GM13977 (cell line): ENCODE results near the gene MARK2.

Experiments
- DNase-seq: peaks from one replicate; pipeline ENCODE4 v3.0.0; 2012; ENCODE audit warnings: low spot score
- CTCF ChIP-seq: IDR thresholded peaks from 2 replicates; pipeline ENCODE4 v1.5.1; 2012; ENCODE audit warnings: mild to moderate bottlenecking, control low read depth; ENCODE audit not compliant: insufficient read depth; ENCODE audit errors: extremely low read depth, missing control alignments
- in situ Hi-C: fragments of 300-500 bp; cut with MboI; formaldehyde crosslinking; loops from one replicate; pipeline ENCODE4 v1.12.0; 2022; ENCODE audit warnings: low sequenced_read_pairs, low pct_unique_long_range_greater_than_20kb, mixed read lengths, inconsistent platforms; ENCODE audit not compliant: unreplicated experiment

MARK2 gene

GRCh38 chr11:63908631-63909401 is 69.9 kb downstream of the MARK2 start:
- no peak for TF ChIP-seq CTCF
- in situ Hi-C loops = no loop called here

GRCh38 chr11:63909591-63910506 is 70.9 kb downstream of the MARK2 start:
- in situ Hi-C loops = no loop called here
- no peak for TF ChIP-seq CTCF
- no peak for DNase-seq

More at GRCh38 chr11:63908631-63909401, 69.9 kb downstream of the MARK2 start:
- no peak for DNase-seq

GRCh38 chr11:63910675-63911074 is 71.8 kb downstream of the MARK2 start:
- TF ChIP-seq CTCF = no peak
- DNase-seq = no peak
- in situ Hi-C loops = no loop called here

- in situ Hi-C loops = no loop called here
- no peak for TF ChIP-seq CTCF
- no peak for DNase-seq
Measured at GRCh38 chr11:63911440-63911839, 72.5 kb downstream of the MARK2 start.

GRCh38 chr11:63911876-63912275 is 73.0 kb downstream of the MARK2 start:
- no peak for TF ChIP-seq CTCF
- in situ Hi-C loops = no loop called here
- DNase-seq = no peak

GRCh38 chr11:63912678-63913077 is 73.8 kb downstream of the MARK2 start:
- in situ Hi-C loops = no loop called here
- TF ChIP-seq CTCF = no peak
- no peak for DNase-seq
